H9 (cell line): ENCODE measurements around the gene UBE4B. TPM values are rescaled to one million over a fixed set of nuclear protein-coding genes. Genes with fewer than 3 reads are reported as not detected.

ENCODE experiments used
- DNase-seq: peaks from one replicate; pipeline ENCODE4 v3.0.0-alpha.2; 2017
- H2AFZ ChIP-seq: one replicate; pipeline ENCODE4 v1.6.1; 2013; ENCODE audit warnings: mild to moderate bottlenecking, low read length, control low read depth, moderate library complexity
- H2AK5ac ChIP-seq: 2 replicates; pipeline ENCODE4 v1.6.1; 2013; ENCODE audit warnings: low read length, control low read depth, mixed read lengths; ENCODE audit not compliant: insufficient read length
- H2BK120ac ChIP-seq: one replicate; pipeline ENCODE4 v1.6.1; 2013; ENCODE audit warnings: low read depth, mild to moderate bottlenecking, low read length, control low read depth, inconsistent platforms; ENCODE audit not compliant: poor library complexity, severe bottlenecking
- H2BK12ac ChIP-seq: 2 replicates; pipeline ENCODE4 v1.6.1; 2013; ENCODE audit warnings: low read length, control low read depth, mixed read lengths, low read depth; ENCODE audit not compliant: insufficient read length
- H2BK15ac ChIP-seq: 2 replicates; pipeline ENCODE4 v1.6.1; 2013; ENCODE audit warnings: low read depth, low read length, control low read depth
- H2BK20ac ChIP-seq: one replicate; pipeline ENCODE4 v1.6.1; 2013; ENCODE audit warnings: low read depth, mild to moderate bottlenecking, low read length, control low read depth, inconsistent platforms; ENCODE audit not compliant: poor library complexity, severe bottlenecking
- H2BK5ac ChIP-seq: 2 replicates; pipeline ENCODE4 v1.6.1; 2013; ENCODE audit warnings: low read length, control low read depth, mixed read lengths; ENCODE audit not compliant: insufficient read length
- H3K14ac ChIP-seq: 2 replicates; pipeline ENCODE4 v1.6.1; 2013; ENCODE audit warnings: low read length, control low read depth; ENCODE audit not compliant: insufficient read depth
- H3K18ac ChIP-seq: 2 replicates; pipeline ENCODE4 v1.6.1; 2013; ENCODE audit warnings: low read depth, mild to moderate bottlenecking, mixed read lengths, low read length, control low read depth; ENCODE audit not compliant: insufficient read length
- H3K23ac ChIP-seq: 2 replicates; pipeline ENCODE4 v1.6.1; 2013; ENCODE audit warnings: low read length, control low read depth, mixed read lengths, low read depth; ENCODE audit not compliant: insufficient read length
- H3K23me2 ChIP-seq: 2 replicates; pipeline ENCODE4 v1.6.1; 2013; ENCODE audit warnings: low read depth, mild to moderate bottlenecking, mixed read lengths, low read length, control low read depth; ENCODE audit not compliant: insufficient read length, poor library complexity, severe bottlenecking
- H3K27ac ChIP-seq: 2 replicates; pipeline ENCODE4 v1.5.1; 2013; ENCODE audit warnings: low read length, control low read depth, mixed read lengths, low read depth; ENCODE audit not compliant: insufficient read length
- H3K27me3 ChIP-seq: 2 replicates; pipeline ENCODE4 v1.6.1; 2013; ENCODE audit warnings: low read length, control low read depth, inconsistent platforms; ENCODE audit not compliant: insufficient read depth
- H3K4ac ChIP-seq: 2 replicates; pipeline ENCODE4 v1.6.1; 2013; ENCODE audit warnings: low read depth, mild to moderate bottlenecking, control low read depth, inconsistent platforms, low read length, moderate library complexity
- H3K4me1 ChIP-seq: 2 replicates; pipeline ENCODE4 v1.6.1; 2013; ENCODE audit warnings: low read length, control low read depth, inconsistent platforms; ENCODE audit not compliant: insufficient read depth
- H3K4me2 ChIP-seq: 2 replicates; pipeline ENCODE4 v1.6.1; 2013; ENCODE audit warnings: low read length, control low read depth, mixed read lengths; ENCODE audit not compliant: insufficient read length, insufficient read depth
- H3K56ac ChIP-seq: 2 replicates; pipeline ENCODE4 v1.6.1; 2013; ENCODE audit warnings: low read depth, mild to moderate bottlenecking, mixed read lengths, low read length, control low read depth; ENCODE audit not compliant: insufficient read length
- H3K79me1 ChIP-seq: 2 replicates; pipeline ENCODE4 v1.6.1; 2013; ENCODE audit warnings: low read depth, mild to moderate bottlenecking, moderate library complexity, low read length, control low read depth, inconsistent platforms; ENCODE audit not compliant: insufficient read depth, poor library complexity, severe bottlenecking
- H3K79me2 ChIP-seq: 2 replicates; pipeline ENCODE4 v1.6.1; 2013; ENCODE audit warnings: low read length, control low read depth, inconsistent platforms; ENCODE audit not compliant: insufficient read depth
- H3K9ac ChIP-seq: 2 replicates; pipeline ENCODE4 v1.6.1; 2013; ENCODE audit warnings: low read length, control low read depth, mixed read lengths; ENCODE audit not compliant: insufficient read length; ENCODE audit errors: extremely low read depth
- H3K9me3 ChIP-seq: one replicate; pipeline ENCODE4 v1.6.1; 2013; ENCODE audit warnings: low read depth, low read length, inconsistent platforms; ENCODE audit not compliant: control insufficient read depth
- H3T11ph ChIP-seq: one replicate; pipeline ENCODE4 v1.6.1; 2013; ENCODE audit warnings: mild to moderate bottlenecking, low read length, control low read depth, inconsistent platforms
- H4K20me1 ChIP-seq: one replicate; pipeline ENCODE4 v1.6.1; 2013; ENCODE audit not compliant: control insufficient read depth, insufficient read length, insufficient read depth
- H4K5ac ChIP-seq: 2 replicates; pipeline ENCODE4 v1.6.1; 2013; ENCODE audit warnings: low read depth, mild to moderate bottlenecking, mixed read lengths, low read length, control low read depth; ENCODE audit not compliant: insufficient read length
- H4K8ac ChIP-seq: replicated peaks from 2 replicates; pipeline ENCODE4 v1.6.1; 2013; ENCODE audit warnings: low read length, control low read depth, mixed read lengths, low read depth; ENCODE audit not compliant: insufficient read length
- H4K91ac ChIP-seq: 2 replicates; pipeline ENCODE4 v1.6.1; 2013; ENCODE audit warnings: low read depth, mild to moderate bottlenecking, moderate library complexity, mixed read lengths, low read length, control low read depth; ENCODE audit not compliant: insufficient read length
- H3K27ac Mint-ChIP-seq, 3 experiments: 2 replicates in 2 of 3; 3 replicates in 1 of 3; pipeline ENCODE4 v1.8.0; 2020 to 2021; ENCODE audit warnings: mixed read lengths in 3 of 3, mild to moderate bottlenecking in 1 of 3, moderate library complexity in 1 of 3
- H3K27me3 Mint-ChIP-seq: 2 replicates; pipeline ENCODE4 v1.8.0; 2021; ENCODE audit warnings: low read depth, mild to moderate bottlenecking, moderate library complexity, mixed read lengths
- H3K36me3 Mint-ChIP-seq, 3 experiments: 2 replicates in 2 of 3; 3 replicates in 1 of 3; pipeline ENCODE4 v1.8.0; 2020 to 2021; ENCODE audit warnings: low read depth in 3 of 3, mixed read lengths in 3 of 3; ENCODE audit not compliant: insufficient read depth in 1 of 3
- H3K4me1 Mint-ChIP-seq, 2 experiments: 2 replicates each; pipeline ENCODE4 v1.8.0; 2020; ENCODE audit warnings: mixed read lengths in 2 of 2
- H3K4me3 Mint-ChIP-seq, 2 experiments: 2 replicates in 1 of 2; 3 replicates in 1 of 2; pipeline ENCODE4 v1.8.0; 2020 to 2021; ENCODE audit warnings: mild to moderate bottlenecking in 2 of 2, mixed read lengths in 2 of 2, moderate library complexity in 1 of 2
- H3K9me3 Mint-ChIP-seq, 2 experiments: 2 replicates in 1 of 2; 3 replicates in 1 of 2; pipeline ENCODE4 v1.8.0; 2020; ENCODE audit warnings: mild to moderate bottlenecking in 2 of 2, mixed read lengths in 2 of 2, moderate library complexity in 1 of 2
- CTCF ChIP-seq: fragments of 200-600 bp; sonication (generic); conservative IDR thresholded peaks from 3 replicates; pipeline ENCODE4 v1.8.0; 2021; ENCODE audit warnings: antibody characterized with exemption, mild to moderate bottlenecking
- WGBS: extraction: QIAGEN DNeasy Blood & Tissue Kit; methylation state at CpG from one replicate; pipeline ENCODE4 v1.1.7; 2013; ENCODE audit warnings: missing lambda C conversion rate, low lambda C conversion rate, mixed read lengths; ENCODE audit not compliant: insufficient read length; ENCODE audit errors: extremely low coverage; 5-methylcytosine and 5-hydroxymethylcytosine counted together
- total RNA-seq: library from RNA; stranded (reverse); gene quantifications from 2 replicates; pipeline ENCODE4 v1.2.1, GENCODE V29; 2021

Gene UBE4B
- total RNA-seq, 1 experiment from 2014 or later, result 67.6 TPM

- H4K20me1 ChIP-seq, result no peaks in the 10 kb centered on the region
- H2BK15ac ChIP-seq, result no peak overlapping the region
- no peaks in the 10 kb centered on the region for H3K27me3 ChIP-seq
- WGBS, result no CpG with 5 or more reads among the region's 7 CpGs
- no peak for TF ChIP-seq CTCF
- Mint-ChIP-seq H3K9me3 (no peaks in the 10 kb centered on the region), H3K36me3 (no peaks in the 10 kb centered on the region; a peak in 1 of 7 replicates), H3K4me3 (no peak overlapping the region), H3K27me3 (no peaks in the 10 kb centered on the region), H3K4me1 (peaks cover 38 to 44% of the 10 kb centered on the region in 2 experiments), H3K27ac (peak overlapping the region in 1 of 3 experiments; percentile 85; a peak in 2 of 7 replicates)
- no peak overlapping the region for H3T11ph ChIP-seq
- no peak overlapping the region for H4K5ac ChIP-seq
- H4K8ac ChIP-seq, result no peak overlapping the region
- no peak overlapping the region for H4K91ac ChIP-seq
- H2BK120ac ChIP-seq, result no peak overlapping the region
- no peak overlapping the region for H3K18ac ChIP-seq
- no peak overlapping the region for H3K4me2 ChIP-seq
- no peaks in the 10 kb centered on the region for H3K9me3 ChIP-seq
- H3K14ac ChIP-seq, result no peak overlapping the region
- H3K9ac ChIP-seq, result no peak overlapping the region
- peaks cover 48% of the 10 kb centered on the region for H3K79me2 ChIP-seq
- no peak overlapping the region for H2BK12ac ChIP-seq
- no peak for DNase-seq
- H3K4me1 ChIP-seq, result no peaks in the 10 kb centered on the region; the same call in 1 of the 2 replicates
- no peak overlapping the region for H3K23ac ChIP-seq
- H3K79me1 ChIP-seq, result peaks cover 5% of the 10 kb centered on the region
- no peak overlapping the region for H2BK20ac ChIP-seq
- H3K4ac ChIP-seq, result no peak overlapping the region
- no peak overlapping the region for H2BK5ac ChIP-seq
- no peak overlapping the region for H3K27ac ChIP-seq
- no peak overlapping the region for H2AK5ac ChIP-seq
- no peak overlapping the region for H2AFZ ChIP-seq
- H3K23me2 ChIP-seq, result peaks cover 7% of the 10 kb centered on the region
- H3K56ac ChIP-seq, result no peak overlapping the region
Measured at GRCh38 chr1:10216090-10216749, 183.5 kb downstream of the UBE4B start.
